GM23248 (cell line): ENCODE results near the gene TC2N. TPM values are rescaled to one million over a fixed set of nuclear protein-coding genes. Genes with fewer than 3 reads are reported as not detected.
"Not testable (repeated sequence)": the region's sequence is repeated elsewhere in the genome, so short reads cannot be mapped to it uniquely, and the experiment has no call there.

Experiments
- DNase-seq: peaks from one replicate; pipeline ENCODE4 v3.0.0-alpha.2; 2015
- H2AFZ ChIP-seq: fragments of 200-600 bp; sonication (generic); 2 replicates; pipeline ENCODE4 v1.6.1; 2016; ENCODE audit warnings: antibody characterized with exemption
- H3F3A ChIP-seq: fragments of 200-600 bp; sonication (generic); 2 replicates; pipeline ENCODE4 v1.6.1; 2016; ENCODE audit warnings: mild to moderate bottlenecking, antibody characterized with exemption, mixed run types; ENCODE audit not compliant: insufficient read depth
- H3K27ac ChIP-seq: fragments of 200-600 bp; sonication (generic); 2 replicates; pipeline ENCODE4 v1.5.1; 2016; ENCODE audit warnings: mild to moderate bottlenecking
- H3K27me3 ChIP-seq: fragments of 200-600 bp; sonication (generic); replicated peaks from 2 replicates; pipeline ENCODE4 v1.6.1; 2016; ENCODE audit warnings: mild to moderate bottlenecking; ENCODE audit not compliant: insufficient read depth
- H3K36me3 ChIP-seq: fragments of 200-600 bp; sonication (generic); 2 replicates; pipeline ENCODE4 v1.6.1; 2016; ENCODE audit warnings: low read depth, mild to moderate bottlenecking
- H3K4me1 ChIP-seq: fragments of 200-600 bp; sonication (generic); 2 replicates; pipeline ENCODE4 v1.6.1; 2016; ENCODE audit warnings: mild to moderate bottlenecking; ENCODE audit not compliant: insufficient read depth
- H3K4me2 ChIP-seq: fragments of 200-600 bp; sonication (generic); one replicate; pipeline ENCODE4 v1.6.1; 2016; ENCODE audit warnings: mild to moderate bottlenecking; ENCODE audit not compliant: unreplicated experiment
- H3K4me3 ChIP-seq: fragments of 200-600 bp; sonication (generic); 2 replicates; pipeline ENCODE4 v1.5.1; 2016; ENCODE audit warnings: mild to moderate bottlenecking
- H3K79me2 ChIP-seq: fragments of 200-600 bp; sonication (generic); 2 replicates; pipeline ENCODE4 v1.6.1; 2016; ENCODE audit warnings: mild to moderate bottlenecking; ENCODE audit not compliant: insufficient read depth
- H3K9ac ChIP-seq: fragments of 200-600 bp; sonication (generic); 2 replicates; pipeline ENCODE4 v1.6.1; 2016; ENCODE audit warnings: mild to moderate bottlenecking
- H3K9me2 ChIP-seq: fragments of 200-600 bp; sonication (generic); 2 replicates; pipeline ENCODE4 v1.6.1; 2016; ENCODE audit warnings: mixed run types, mild to moderate bottlenecking, moderate library complexity; ENCODE audit not compliant: insufficient read depth
- H3K9me3 ChIP-seq: fragments of 200-600 bp; sonication (generic); one replicate; pipeline ENCODE4 v1.6.1; 2017; ENCODE audit warnings: low read depth
- H4K20me1 ChIP-seq: fragments of 200-600 bp; sonication (generic); 2 replicates; pipeline ENCODE4 v1.6.0; 2016; ENCODE audit not compliant: insufficient read depth
- EZH2 ChIP-seq: fragments of 200-600 bp; sonication (generic); IDR thresholded peaks from 2 replicates; pipeline ENCODE4 v1.6.1; 2018; ENCODE audit warnings: antibody characterized with exemption, mild to moderate bottlenecking; ENCODE audit not compliant: insufficient read depth, poor library complexity, severe bottlenecking
- EZH2phosphoT487 ChIP-seq: fragments of 200-600 bp; sonication (generic); IDR thresholded peaks from 2 replicates; pipeline ENCODE4 v1.6.1; 2018; ENCODE audit warnings: antibody characterized with exemption, moderate library complexity, mild to moderate bottlenecking, low read depth; ENCODE audit not compliant: insufficient read depth
- WGBS, 2 experiments: methylation state at CpG; one replicate each; pipeline ENCODE4 v1.1.6; 2015 to 2017; ENCODE audit warnings: low lambda C conversion rate in 2 of 2, low coverage in 1 of 2; ENCODE audit errors: missing lambda C conversion rate in 2 of 2; 5-methylcytosine and 5-hydroxymethylcytosine counted together
- in situ Hi-C: fragments of 300-500 bp; cut with MboI; formaldehyde crosslinking; loops from 2 replicates; pipeline ENCODE4 v1.15.0; 2020
- polyA plus RNA-seq: library from polyadenylated mRNA; unstranded; fragments of >200 nt; fragmentation: Nextera tagmentation; extraction: Ambion mirVana; gene quantifications from 2 replicates; pipeline ENCODE4 v1.2.1, GENCODE V29; 2016
- total RNA-seq: library from RNA; depleted of rRNA; stranded (reverse); fragments of >200 nt; shearing (Covaris generic); gene quantifications from 2 replicates; pipeline ENCODE4 v1.2.3, GENCODE V29; 2014

Gene TC2N
- total and polyA plus RNA-seq, 2 experiments from 2014 or later, result 0.34 to 0.65 TPM

GRCh38 chr14:91901449-91902226 lies 34.3 kb upstream of the TC2N start:
- 22 to 25% methylated on average over 9 of the region's 9 CpGs for WGBS, 2 experiments
- Histone ChIP-seq H3K9me3 (no peaks in the 10 kb centered on the region), H3K36me3 (no peaks in the 10 kb centered on the region), H3K4me1 (peaks cover 53% of the 10 kb centered on the region), H3K27ac (no peak overlapping the region), H3K9ac (no peak overlapping the region), H3K9me2 (no peaks in the 10 kb centered on the region), H3K27me3 (no peaks in the 10 kb centered on the region), H3K79me2 (peaks cover 83% of the 10 kb centered on the region), H4K20me1 (no peaks in the 10 kb centered on the region), H3K4me3 (no peak overlapping the region), H2AFZ (no peak overlapping the region), H3K4me2 (no peak overlapping the region), H3F3A (peaks cover 46% of the 10 kb centered on the region)
- in situ Hi-C loops, result no loop called here
- TF ChIP-seq EZH2phosphoT487 (no peak), EZH2 (no peak)
- no peak for DNase-seq

- peak; percentile 75 for DNase-seq
- no peaks in the 10 kb centered on the region for H3K36me3 ChIP-seq
- WGBS, 2 experiments, result 5 to 8% methylated on average over 4 of the region's 4 CpGs
- H3K4me2 ChIP-seq, result peak overlapping the region; percentile 25
- H2AFZ ChIP-seq, result no peak overlapping the region
- no peak for TF ChIP-seq EZH2phosphoT487
- TF ChIP-seq EZH2, result no peak
- peaks cover 52% of the 10 kb centered on the region for H3F3A ChIP-seq
- H4K20me1 ChIP-seq, result no peaks in the 10 kb centered on the region
- no peaks in the 10 kb centered on the region for H3K9me2 ChIP-seq
- peak overlapping the region; percentile 23; the same call in 1 of the 2 replicates for H3K9ac ChIP-seq
- no peaks in the 10 kb centered on the region for H3K9me3 ChIP-seq
- H3K4me1 ChIP-seq, result peaks cover 58% of the 10 kb centered on the region
- in situ Hi-C loops, result no loop called here
- H3K79me2 ChIP-seq, result peaks cover 85% of the 10 kb centered on the region
- no peaks in the 10 kb centered on the region for H3K27me3 ChIP-seq
- H3K4me3 ChIP-seq, result no peak overlapping the region
- peak overlapping the region; percentile 64 for H3K27ac ChIP-seq
Observed at GRCh38 chr14:91899806-91900205, 32.5 kb upstream of the TC2N start.

- H3K27ac ChIP-seq, result peak overlapping the region; percentile 64
- H3K4me3 ChIP-seq, result no peak overlapping the region
- H3K4me1 ChIP-seq, result peaks cover 58% of the 10 kb centered on the region
- no peaks in the 10 kb centered on the region for H4K20me1 ChIP-seq
- no peaks in the 10 kb centered on the region for H3K9me3 ChIP-seq
- H3K9ac ChIP-seq, result peak overlapping the region; percentile 23; the same call in 1 of the 2 replicates
- peaks cover 52% of the 10 kb centered on the region for H3F3A ChIP-seq
- in situ Hi-C loops, result no loop called here
- H2AFZ ChIP-seq, result no peak overlapping the region
- DNase-seq, result no peak
- TF ChIP-seq EZH2phosphoT487 (no peak), EZH2 (no peak)
- H3K9me2 ChIP-seq, result no peaks in the 10 kb centered on the region
- peak overlapping the region; percentile 25 for H3K4me2 ChIP-seq
- peaks cover 83% of the 10 kb centered on the region for H3K79me2 ChIP-seq
- no peaks in the 10 kb centered on the region for H3K27me3 ChIP-seq
- H3K36me3 ChIP-seq, result no peaks in the 10 kb centered on the region
- WGBS, 2 experiments, result 96 to 97% methylated on average over 4 of the region's 4 CpGs
Observed at GRCh38 chr14:91899213-91899612, 31.9 kb upstream of the TC2N start.

GRCh38 chr14:91898372-91898771 lies 31.0 kb upstream of the TC2N start:
- Histone ChIP-seq H4K20me1 (no peaks in the 10 kb centered on the region), H3K9me3 (no peaks in the 10 kb centered on the region), H2AFZ (no peak overlapping the region), H3K4me1 (peaks cover 58% of the 10 kb centered on the region), H3K79me2 (peaks cover 81% of the 10 kb centered on the region), H3K9me2 (no peaks in the 10 kb centered on the region), H3K27me3 (no peaks in the 10 kb centered on the region), H3K4me3 (no peak overlapping the region), H3K9ac (no peak overlapping the region), H3K27ac (no peak overlapping the region; the same call in 1 of the 2 replicates), H3F3A (peaks cover 54% of the 10 kb centered on the region), H3K36me3 (no peaks in the 10 kb centered on the region; the same call in 1 of the 2 replicates), H3K4me2 (no peak overlapping the region)
- TF ChIP-seq EZH2, result no peak
- TF ChIP-seq EZH2phosphoT487, result no peak
- in situ Hi-C loops, result no loop called here
- WGBS, 2 experiments, result 98 to 99% methylated on average over 5 of the region's 5 CpGs
- DNase-seq, result peak; percentile 15

GRCh38 chr14:91897716-91898115 lies 30.4 kb upstream of the TC2N start:
- Histone ChIP-seq H3K4me3 (peak overlapping the region; percentile 24; the same call in 1 of the 2 replicates), H3K4me1 (peaks cover 57% of the 10 kb centered on the region), H3F3A (peaks cover 54% of the 10 kb centered on the region), H3K27ac (peak overlapping the region; percentile 82), H3K79me2 (peaks cover 78% of the 10 kb centered on the region), H3K4me2 (peak overlapping the region; percentile 40), H3K9ac (peak overlapping the region; percentile 62)
- H3K27me3 ChIP-seq, DNase-seq, H2AFZ ChIP-seq, in situ Hi-C loops, H3K36me3 ChIP-seq, H3K9me2 ChIP-seq, H3K9me3 ChIP-seq, H4K20me1 ChIP-seq: not testable (repeated sequence)
- WGBS, 2 experiments, result 77 to 82% methylated on average over 5 of the region's 5 CpGs
